ENCODE results near the gene CCS. TPM values are rescaled to one million over a fixed set of nuclear protein-coding genes. Genes with fewer than 3 reads are reported as not detected.
"Not testable (repeated sequence)": the region's sequence is repeated elsewhere in the genome, so short reads cannot be mapped to it uniquely, and the experiment has no call there.

The CCS gene
- total RNA-seq, 3 donors from 2014 or later: 27.5 to 44.2 (median 33.1) TPM

- intact Hi-C loops (cut with DNase I; ENCODE audit: low total_unique reads): loop anchor here (10.0 kb wide), 1 partner anchor 106 kb away; no protein-coding TSS in a partner anchor
- peak overlapping the region in 1 of 3 donors; percentile 29 for H3K4me3 ChIP-seq
- no peaks in the 10 kb centered on the region for H3K9me3 ChIP-seq
- DNase-seq (ENCODE audit: low spot score in 2 of 2): peak; percentile 54 to 77
- no peaks in the 10 kb centered on the region for H3K27me3 ChIP-seq
- no peaks in the 10 kb centered on the region for H3K36me3 ChIP-seq
- no peak overlapping the region for H3K27ac ChIP-seq
- TF ChIP-seq POLR2A (IDR thresholded peaks at IDR 0.05): no peak
- peak; percentile 62 to 89 (median 79) for TF ChIP-seq CTCF (IDR thresholded peaks at IDR 0.05)
- TF ChIP-seq POLR2AphosphoS5 (IDR thresholded peaks at IDR 0.05): peak in 1 of 3 donors; percentile 18
- H3K4me1 ChIP-seq: no peaks in the 10 kb centered on the region
Measured at GRCh38 chr11:66579017-66579606, 13.9 kb upstream of the CCS start.

DNA sequence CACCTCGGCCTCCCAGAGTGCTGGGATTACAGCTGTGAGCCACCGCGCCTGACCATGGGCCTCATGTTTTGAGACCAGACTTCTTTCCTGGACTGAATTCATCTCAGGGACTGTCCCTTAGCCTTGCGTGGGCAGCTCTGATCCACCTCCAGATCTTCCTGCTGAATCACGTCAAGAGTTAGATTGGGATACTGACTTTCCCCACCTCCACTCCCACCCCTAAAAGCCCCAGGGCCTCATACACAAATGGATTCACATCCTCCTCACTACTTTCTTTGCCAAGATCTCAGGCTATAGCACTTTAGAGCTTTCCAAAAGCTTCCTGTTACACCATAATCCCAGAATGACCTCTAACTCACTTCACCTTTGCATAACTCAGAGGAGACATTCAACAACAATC, 12.2 kb upstream of the CCS start:
- Histone ChIP-seq H3K4me3 (no peak overlapping the region), H3K9me3 (no peaks in the 10 kb centered on the region), H3K4me1 (no peaks in the 10 kb centered on the region), H3K27ac (no peak overlapping the region), H3K36me3 (no peaks in the 10 kb centered on the region), H3K27me3 (no peaks in the 10 kb centered on the region)
- no peak for TF ChIP-seq POLR2AphosphoS5 (IDR thresholded peaks at IDR 0.05)
- TF ChIP-seq CTCF (IDR thresholded peaks at IDR 0.05): no peak
- no peak for TF ChIP-seq POLR2A (IDR thresholded peaks at IDR 0.05)
- intact Hi-C loops (cut with DNase I; ENCODE audit: low total_unique reads): no loop called here
- no peak for DNase-seq (ENCODE audit: low spot score in 2 of 2)

GRCh38 chr11:66581261-66581660, 11.7 kb upstream of the CCS start:
- intact Hi-C loops (cut with DNase I; ENCODE audit: low total_unique reads): no loop called here
- Histone ChIP-seq H3K27ac (no peak overlapping the region), H3K9me3 (no peaks in the 10 kb centered on the region), H3K4me3 (no peak overlapping the region), H3K36me3 (no peaks in the 10 kb centered on the region), H3K27me3 (no peaks in the 10 kb centered on the region), H3K4me1 (no peaks in the 10 kb centered on the region)
- no peak for DNase-seq (ENCODE audit: low spot score in 2 of 2)
- TF ChIP-seq CTCF (IDR thresholded peaks at IDR 0.05) (no peak), POLR2AphosphoS5 (IDR thresholded peaks at IDR 0.05) (no peak), POLR2A (IDR thresholded peaks at IDR 0.05) (no peak)

- intact Hi-C loops (cut with DNase I; ENCODE audit: low total_unique reads): not testable (repeated sequence)
Measured at GRCh38 chr11:66582565-66583147, 10.3 kb upstream of the CCS start.

GRCh38 chr11:66585447-66585846, 7.5 kb upstream of the CCS start:
- H3K36me3 ChIP-seq; H3K4me3 ChIP-seq; H3K27ac ChIP-seq; H3K9me3 ChIP-seq; DNase-seq (ENCODE audit: low spot score in 2 of 2); intact Hi-C loops (cut with DNase I; ENCODE audit: low total_unique reads); H3K4me1 ChIP-seq; H3K27me3 ChIP-seq: not testable (repeated sequence)

More at GRCh38 chr11:66582565-66583147, 10.3 kb upstream of the CCS start:
- H3K27me3 ChIP-seq; DNase-seq (ENCODE audit: low spot score in 2 of 2); H3K4me3 ChIP-seq; H3K4me1 ChIP-seq; H3K27ac ChIP-seq; H3K36me3 ChIP-seq; H3K9me3 ChIP-seq: not testable (repeated sequence)

DNA sequence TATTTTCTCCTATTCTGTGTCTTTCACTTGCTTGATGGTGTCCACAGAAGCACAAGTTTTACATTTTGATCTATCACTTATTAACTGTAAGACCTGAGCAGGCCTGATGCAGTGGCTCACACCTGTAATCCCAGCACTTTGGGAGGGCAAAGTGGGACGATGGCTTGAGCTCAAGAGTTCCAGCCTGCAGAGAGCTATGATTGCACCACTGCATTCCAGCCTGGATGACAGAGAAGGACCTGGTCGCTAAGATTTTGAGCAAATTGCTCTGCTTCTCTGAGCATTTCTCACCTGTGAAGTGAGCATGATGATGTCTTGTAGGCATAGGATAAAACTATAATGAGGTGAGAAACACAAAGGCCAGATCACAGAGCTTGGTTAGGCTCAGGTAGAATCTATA, 6.8 kb upstream of the CCS start:
- intact Hi-C loops (cut with DNase I; ENCODE audit: low total_unique reads): no loop called here
- Histone ChIP-seq H3K4me3 (no peak overlapping the region), H3K27me3 (no peaks in the 10 kb centered on the region), H3K9me3 (no peaks in the 10 kb centered on the region), H3K27ac (no peak overlapping the region), H3K36me3 (no peaks in the 10 kb centered on the region), H3K4me1 (no peaks in the 10 kb centered on the region)
- TF ChIP-seq POLR2A (IDR thresholded peaks at IDR 0.05) (no peak), POLR2AphosphoS5 (IDR thresholded peaks at IDR 0.05) (no peak), CTCF (IDR thresholded peaks at IDR 0.05) (no peak)
- no peak for DNase-seq (ENCODE audit: low spot score in 2 of 2)

GRCh38 chr11:66589315-66589714, 3.7 kb upstream of the CCS start:
- H3K27me3 ChIP-seq; H3K27ac ChIP-seq; DNase-seq (ENCODE audit: low spot score in 2 of 2); H3K4me3 ChIP-seq; intact Hi-C loops (cut with DNase I; ENCODE audit: low total_unique reads); H3K36me3 ChIP-seq; H3K9me3 ChIP-seq; H3K4me1 ChIP-seq: not testable (repeated sequence)
